ENCODE data around the gene OSCAR. TPM values are rescaled to one million over a fixed set of nuclear protein-coding genes. Genes with fewer than 3 reads are reported as not detected.
A peak's percentile ranks its signal among the peaks of the same experiment; 100 is the strongest.

The OSCAR gene, protein sequence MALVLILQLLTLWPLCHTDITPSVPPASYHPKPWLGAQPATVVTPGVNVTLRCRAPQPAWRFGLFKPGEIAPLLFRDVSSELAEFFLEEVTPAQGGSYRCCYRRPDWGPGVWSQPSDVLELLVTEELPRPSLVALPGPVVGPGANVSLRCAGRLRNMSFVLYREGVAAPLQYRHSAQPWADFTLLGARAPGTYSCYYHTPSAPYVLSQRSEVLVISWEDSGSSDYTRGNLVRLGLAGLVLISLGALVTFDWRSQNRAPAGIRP
- not detected in 2 replicates for total RNA-seq
- 0.32 and 0.61 TPM in 2 replicates for polyA plus RNA-seq

DNA sequence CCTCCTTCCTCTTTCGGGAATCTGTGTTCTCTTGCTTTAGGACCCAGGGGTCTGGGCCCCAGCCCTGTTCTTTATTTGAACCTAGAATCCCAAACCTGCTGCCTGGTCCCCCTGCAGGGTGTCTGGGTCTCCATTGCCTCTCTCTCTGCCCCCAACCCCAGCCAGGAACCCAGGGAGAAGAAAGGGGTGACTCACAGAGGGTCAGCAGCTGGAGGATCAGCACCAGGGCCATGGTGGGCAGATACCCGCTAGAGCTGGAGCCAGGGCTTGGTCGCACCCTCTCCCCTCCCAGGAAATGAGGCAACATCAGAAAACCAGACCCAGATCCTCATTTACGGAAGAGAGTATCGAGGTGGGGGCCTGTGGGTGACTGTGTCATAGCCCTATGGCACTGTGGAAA is at the start of gene OSCAR:
OSCAR (minus strand) TSS at position 243 of the 400 bp plus-strand sequence; CDS start at position 232, 11 bp downstream.
- H3K27ac ChIP-seq, result peak within 1 kb of the TSS; percentile 48
- no peaks in the 10 kb centered on the region for H3K36me3 ChIP-seq
- TF ChIP-seq, protein P1, sequence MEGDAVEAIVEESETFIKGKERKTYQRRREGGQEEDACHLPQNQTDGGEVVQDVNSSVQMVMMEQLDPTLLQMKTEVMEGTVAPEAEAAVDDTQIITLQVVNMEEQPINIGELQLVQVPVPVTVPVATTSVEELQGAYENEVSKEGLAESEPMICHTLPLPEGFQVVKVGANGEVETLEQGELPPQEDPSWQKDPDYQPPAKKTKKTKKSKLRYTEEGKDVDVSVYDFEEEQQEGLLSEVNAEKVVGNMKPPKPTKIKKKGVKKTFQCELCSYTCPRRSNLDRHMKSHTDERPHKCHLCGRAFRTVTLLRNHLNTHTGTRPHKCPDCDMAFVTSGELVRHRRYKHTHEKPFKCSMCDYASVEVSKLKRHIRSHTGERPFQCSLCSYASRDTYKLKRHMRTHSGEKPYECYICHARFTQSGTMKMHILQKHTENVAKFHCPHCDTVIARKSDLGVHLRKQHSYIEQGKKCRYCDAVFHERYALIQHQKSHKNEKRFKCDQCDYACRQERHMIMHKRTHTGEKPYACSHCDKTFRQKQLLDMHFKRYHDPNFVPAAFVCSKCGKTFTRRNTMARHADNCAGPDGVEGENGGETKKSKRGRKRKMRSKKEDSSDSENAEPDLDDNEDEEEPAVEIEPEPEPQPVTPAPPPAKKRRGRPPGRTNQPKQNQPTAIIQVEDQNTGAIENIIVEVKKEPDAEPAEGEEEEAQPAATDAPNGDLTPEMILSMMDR (IDR thresholded peaks at IDR 0.05; ENCODE audit: low read depth, low read length), result no peak
- H3K9me3 ChIP-seq (ENCODE audit: low read depth), result no peaks in the 10 kb centered on the region
- peak in 1 of 2 donors; percentile 10 for DNase-seq (ENCODE audit: low read depth in 1 of 2, low spot score in 1 of 2)
- peaks cover 15% of the 10 kb centered on the region for H3K27me3 ChIP-seq
- no peaks in the 10 kb centered on the region for H3K4me1 ChIP-seq (ENCODE audit: low read depth)
- no peak within 1 kb of the TSS for H3K4me3 ChIP-seq

DNA sequence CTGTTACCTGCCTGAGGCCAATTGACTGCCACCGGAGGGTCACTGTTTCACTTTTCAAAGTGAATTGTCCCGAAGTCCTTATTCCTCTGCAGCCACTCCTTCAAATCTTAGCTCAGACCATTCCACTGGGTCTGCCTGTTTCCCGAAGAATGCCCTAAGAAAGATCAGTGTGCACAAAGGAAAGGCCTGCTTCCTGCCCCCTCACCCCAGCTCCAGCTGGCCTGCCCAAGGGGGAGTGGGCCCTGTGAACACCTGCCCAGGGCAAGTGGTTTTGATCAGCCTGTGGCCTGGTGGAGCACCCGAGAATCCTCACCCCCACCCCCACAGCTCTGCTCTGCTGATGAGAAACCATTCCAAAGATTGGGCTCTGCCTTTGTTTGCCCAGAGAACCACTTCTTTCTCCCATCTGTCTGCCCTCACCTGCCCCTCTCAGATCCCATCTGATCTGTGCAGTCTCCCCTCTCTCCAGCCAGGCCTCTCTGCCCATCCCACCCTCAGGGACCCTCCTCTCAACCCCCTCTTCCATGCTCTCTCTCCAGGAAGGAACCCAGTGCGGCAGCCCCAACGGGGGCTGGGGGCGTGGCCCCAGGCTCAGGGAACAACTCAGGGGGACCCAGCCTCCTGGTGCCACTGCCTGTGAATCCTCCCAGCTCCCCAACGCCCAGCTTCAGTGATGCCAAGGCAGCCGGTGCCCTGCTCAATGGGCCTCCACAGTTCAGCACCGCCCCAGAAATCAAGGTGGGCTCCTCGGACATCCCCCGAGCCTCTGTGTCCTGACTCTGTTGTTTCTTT is 48.6 kb upstream of the OSCAR start:
- TF ChIP-seq, protein P1 (IDR thresholded peaks at IDR 0.05; ENCODE audit: low read depth, low read length), result no peak
- Histone ChIP-seq H3K9me3 (ENCODE audit: low read depth) (no peaks in the 10 kb centered on the region), H3K4me3 (no peak overlapping the region), H3K36me3 (peaks cover 77% of the 10 kb centered on the region), H3K4me1 (ENCODE audit: low read depth) (no peaks in the 10 kb centered on the region), H3K27me3 (no peaks in the 10 kb centered on the region), H3K27ac (no peak overlapping the region)
- no peak for DNase-seq (ENCODE audit: low read depth in 1 of 2, low spot score in 1 of 2)

GRCh38 chr19:54148158-54148557 is 47.6 kb upstream of the OSCAR start:
- peaks cover 77% of the 10 kb centered on the region for H3K36me3 ChIP-seq

DNA sequence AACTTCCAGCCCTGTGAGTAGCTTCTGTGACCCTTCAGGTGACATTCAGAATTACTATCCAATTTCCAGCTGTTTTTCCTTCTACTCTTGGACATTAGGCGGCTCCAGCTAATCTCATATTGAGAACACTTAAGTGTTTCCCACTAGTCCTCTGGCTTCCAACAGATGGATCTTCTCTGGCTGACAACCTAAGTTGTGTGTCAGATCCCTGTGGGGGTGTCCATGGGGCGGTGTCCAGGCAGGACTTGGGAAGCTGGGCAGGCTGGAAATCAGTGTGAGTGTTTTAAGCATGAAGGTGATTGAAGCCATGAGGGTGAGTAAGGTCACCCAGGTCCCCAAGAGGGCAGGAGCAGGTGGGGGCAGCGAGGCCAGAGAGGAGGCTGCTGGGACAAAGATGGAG is 47.1 kb upstream of the OSCAR start:
- Histone ChIP-seq H3K4me1 (ENCODE audit: low read depth) (no peaks in the 10 kb centered on the region), H3K36me3 (peaks cover 77% of the 10 kb centered on the region), H3K4me3 (no peak overlapping the region), H3K27ac (no peak overlapping the region), H3K27me3 (no peaks in the 10 kb centered on the region), H3K9me3 (ENCODE audit: low read depth) (no peaks in the 10 kb centered on the region)
- TF ChIP-seq, protein P1 (IDR thresholded peaks at IDR 0.05; ENCODE audit: low read depth, low read length), result no peak
- peak in 1 of 2 donors; percentile 31 for DNase-seq (ENCODE audit: low read depth in 1 of 2, low spot score in 1 of 2)

More at GRCh38 chr19:54148158-54148557, 47.6 kb upstream of the OSCAR start:
- Histone ChIP-seq H3K27ac (no peak overlapping the region), H3K9me3 (ENCODE audit: low read depth) (no peaks in the 10 kb centered on the region), H3K27me3 (no peaks in the 10 kb centered on the region), H3K4me3 (no peak overlapping the region), H3K4me1 (ENCODE audit: low read depth) (no peaks in the 10 kb centered on the region)
- TF ChIP-seq, protein P1 (IDR thresholded peaks at IDR 0.05; ENCODE audit: low read depth, low read length), result no peak
- DNase-seq (ENCODE audit: low read depth in 1 of 2, low spot score in 1 of 2), result no peak

GRCh38 chr19:54145541-54146158 is 45.0 kb upstream of the OSCAR start:
- Histone ChIP-seq H3K36me3 (peaks cover 62% of the 10 kb centered on the region), H3K4me1 (ENCODE audit: low read depth) (no peaks in the 10 kb centered on the region), H3K9me3 (ENCODE audit: low read depth) (no peaks in the 10 kb centered on the region), H3K27ac (no peak overlapping the region), H3K4me3 (no peak overlapping the region), H3K27me3 (no peaks in the 10 kb centered on the region)
- DNase-seq (ENCODE audit: low read depth in 1 of 2, low spot score in 1 of 2), result no peak
- TF ChIP-seq, protein P1 (IDR thresholded peaks at IDR 0.05; ENCODE audit: low read depth, low read length), result no peak
